HG03108 (cell line): Measurements from ENCODE around the gene B2M.
"Not testable (repeated sequence)": the region's sequence is repeated elsewhere in the genome, so short reads cannot be mapped to it uniquely, and the experiment has no call there.

Source experiments
- ATAC-seq: cut with Tn5 transposase; IDR thresholded peaks from one replicate; pipeline ENCODE4 v1.9.1; 2021; ENCODE audit warnings: moderate library complexity; ENCODE audit not compliant: unreplicated experiment

B2M gene

GRCh38 chr15:44697014-44697413 is 14.3 kb upstream of the B2M start:
- no peak for ATAC-seq

GRCh38 chr15:44698641-44699040 is 12.7 kb upstream of the B2M start:
- ATAC-seq = no peak

- not testable (repeated sequence) for ATAC-seq
Observed at GRCh38 chr15:44700676-44701075, 10.6 kb upstream of the B2M start.

- no peak for ATAC-seq
Observed at GRCh38 chr15:44705986-44706385, 5.3 kb upstream of the B2M start.

GRCh38 chr15:44706401-44706800 is 4.9 kb upstream of the B2M start:
- ATAC-seq = no peak

GRCh38 chr15:44706946-44707636 is 4.2 kb upstream of the B2M start:
- ATAC-seq = no peak

GRCh38 chr15:44710236-44711095 is 851 bp upstream of the B2M start:
- ATAC-seq = no peak

- ATAC-seq = peak; percentile 8
Observed at GRCh38 chr15:44711743-44712345, 527 bp downstream of the B2M start.

- no peak for ATAC-seq
Observed at GRCh38 chr15:44712346-44713005, 1.2 kb downstream of the B2M start.

- ATAC-seq = no peak
Observed at GRCh38 chr15:44713006-44713966, 2.0 kb downstream of the B2M start.

- no peak for ATAC-seq
Observed at GRCh38 chr15:44715142-44715796, 4.0 kb downstream of the B2M start.

GRCh38 chr15:44715797-44716334 is 4.5 kb downstream of the B2M start:
- ATAC-seq = no peak

GRCh38 chr15:44716983-44717602 is 5.8 kb downstream of the B2M start:
- ATAC-seq = no peak

- no peak for ATAC-seq
Observed at GRCh38 chr15:44718180-44718926, 7.0 kb downstream of the B2M start.

- peak; percentile 2 for ATAC-seq
Observed at GRCh38 chr15:44718927-44719292, 7.6 kb downstream of the B2M start.

- ATAC-seq = peak; percentile 40
Observed at GRCh38 chr15:44719293-44719999, 8.1 kb downstream of the B2M start.

- ATAC-seq = not testable (repeated sequence)
Observed at GRCh38 chr15:44720000-44720435, 8.7 kb downstream of the B2M start.
